CD4-positive, CD25-positive, alpha-beta regulatory T cell (primary cell): ENCODE data around the gene DLG3. TPM values are rescaled to one million over a fixed set of nuclear protein-coding genes. Genes with fewer than 3 reads are reported as not detected.

Source experiments
- ATAC-seq, 2 donors: fragments of 150-1000 bp; cut with Tn5 transposase; one replicate each; pipeline ENCODE4 v1.10.0; 2021; ENCODE audit warnings: low read depth in 2 of 2, moderate number of reproducible peaks in 2 of 2, moderate library complexity in 1 of 2
- DNase-seq, 3 donors: peaks; one replicate each; pipeline versions ENCODE4 v3.0.0 to v3.0.0-alpha.2; 2012 to 2022; ENCODE audit warnings: mixed read lengths in 1 of 3
- H3K27ac ChIP-seq: one replicate; pipeline ENCODE4 v1.7.0; 2013; ENCODE audit warnings: mild to moderate bottlenecking, low read length; ENCODE audit not compliant: insufficient read depth, poor library complexity, severe bottlenecking
- H3K27me3 ChIP-seq: one replicate; pipeline ENCODE4 v1.7.0; 2013; ENCODE audit warnings: low read length; ENCODE audit not compliant: control insufficient read depth, insufficient read depth
- H3K36me3 ChIP-seq: one replicate; pipeline ENCODE4 v1.7.0; 2013; ENCODE audit warnings: mild to moderate bottlenecking, low read length, moderate library complexity; ENCODE audit not compliant: control insufficient read depth, insufficient read depth
- H3K4me1 ChIP-seq: 2 replicates; pipeline ENCODE4 v1.7.0; 2013; ENCODE audit warnings: mild to moderate bottlenecking, low read length; ENCODE audit not compliant: insufficient read depth, control insufficient read depth, poor library complexity, severe bottlenecking
- H3K4me3 ChIP-seq: one replicate; pipeline ENCODE4 v1.7.0; 2013; ENCODE audit warnings: low read depth, mild to moderate bottlenecking, low read length, moderate library complexity
- H3K9me3 ChIP-seq, 2 experiments: 1 replicate in 1 of 2; 2 replicates in 1 of 2; pipeline ENCODE4 v1.7.0; 2013; ENCODE audit warnings: low read length in 2 of 2, mild to moderate bottlenecking in 1 of 2, moderate library complexity in 1 of 2; ENCODE audit not compliant: control insufficient read depth in 2 of 2
- H3K27ac Mint-ChIP-seq, 3 donors: one replicate each; pipeline ENCODE4 v1.8.0; 2020 to 2022; ENCODE audit warnings: mild to moderate bottlenecking in 3 of 3, mixed read lengths in 3 of 3, moderate library complexity in 2 of 3
- H3K27me3 Mint-ChIP-seq: one replicate; pipeline ENCODE4 v1.8.0; 2022; ENCODE audit warnings: mild to moderate bottlenecking, mixed read lengths
- H3K36me3 Mint-ChIP-seq: one replicate; pipeline ENCODE4 v1.8.0; 2020; ENCODE audit warnings: mixed read lengths
- H3K4me1 Mint-ChIP-seq, 4 donors: one replicate each; pipeline ENCODE4 v1.8.0; 2020 to 2022; ENCODE audit warnings: mixed read lengths in 4 of 4, mild to moderate bottlenecking in 1 of 4
- H3K4me3 Mint-ChIP-seq, 4 donors: one replicate each; pipeline ENCODE4 v1.8.0; 2020 to 2022; ENCODE audit warnings: mild to moderate bottlenecking in 4 of 4, mixed read lengths in 4 of 4, moderate library complexity in 3 of 4
- H3K9me3 Mint-ChIP-seq, 7 donors: one replicate each; pipeline ENCODE4 v1.8.0; 2020 to 2022; ENCODE audit warnings: mixed read lengths in 7 of 7, mild to moderate bottlenecking in 3 of 7, moderate library complexity in 2 of 7
- polyA plus RNA-seq, 4 donors: library from polyadenylated mRNA; unstranded; fragments of 300-500 nt; fragmentation: Illumina TruSeq; gene quantifications; one replicate each; pipeline ENCODE4 v1.2.3, GENCODE V29; 2021
- total RNA-seq: library from RNA; stranded (reverse); gene quantifications from one replicate; pipeline ENCODE4 v1.2.3, GENCODE V29; 2022

DLG3 gene
- total and polyA plus RNA-seq, 5 donors from 2014 or later: 7.3 to 20.7 (median 9.5) TPM

DNA sequence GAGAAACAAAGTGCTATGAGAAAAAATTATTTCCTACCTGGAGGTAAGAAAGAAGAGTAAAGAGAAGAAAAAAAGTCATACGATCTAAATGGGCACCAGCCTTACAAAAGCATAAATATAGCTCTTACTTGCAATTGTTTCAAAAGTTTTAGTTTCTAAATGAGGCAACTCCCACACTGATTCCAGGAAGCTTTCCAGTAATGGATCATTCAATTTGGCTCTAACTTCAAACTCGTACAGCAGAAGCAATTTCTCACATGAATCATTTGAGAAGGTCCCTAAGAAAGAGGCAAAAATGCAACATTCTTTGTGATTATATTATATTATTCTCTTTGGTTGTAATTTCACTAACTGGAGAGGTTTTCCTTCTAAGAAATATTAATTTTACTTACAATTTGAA lies 109.9 kb downstream of the DLG3 start:
- Mint-ChIP-seq H3K4me3 (no peak overlapping the region), H3K36me3 (no peaks in the 10 kb centered on the region), H3K27me3 (peaks cover 11% of the 10 kb centered on the region), H3K4me1 (no peaks in the 10 kb centered on the region), H3K9me3 (peaks cover 0 to 6% (median 0%) of the 10 kb centered on the region in 7 donors), H3K27ac (no peak overlapping the region)
- Histone ChIP-seq H3K36me3 (no peaks in the 10 kb centered on the region), H3K4me1 (no peaks in the 10 kb centered on the region), H3K27me3 (no peaks in the 10 kb centered on the region), H3K27ac (no peak overlapping the region), H3K4me3 (no peak overlapping the region), H3K9me3 (peaks cover 0 to 1% of the 10 kb centered on the region in 2 experiments)
- no peak for ATAC-seq
- no peak for DNase-seq

DNA sequence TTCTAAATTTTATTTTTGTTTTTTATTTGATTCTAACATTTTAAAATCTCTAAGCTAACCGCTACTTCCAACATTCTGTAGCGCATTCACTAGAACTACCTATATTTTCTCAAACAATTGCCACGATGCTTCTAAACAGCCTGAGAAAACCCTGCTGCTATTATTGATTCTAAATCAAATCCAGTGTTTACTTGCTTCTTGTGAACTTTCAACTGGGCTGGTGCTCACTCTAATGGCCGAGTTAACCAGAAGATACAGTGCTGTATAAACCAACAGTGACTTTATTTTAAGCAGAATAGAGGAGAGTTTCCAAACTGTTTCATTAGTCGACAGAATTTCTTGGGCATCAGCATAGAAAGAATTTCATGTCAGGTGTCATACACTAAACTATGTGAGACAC lies 110.3 kb downstream of the DLG3 start:
- H3K9me3 ChIP-seq: peaks cover 0 to 5% of the 10 kb centered on the region in 2 experiments
- no peak overlapping the region for H3K27ac Mint-ChIP-seq
- H3K36me3 Mint-ChIP-seq: no peaks in the 10 kb centered on the region
- no peak overlapping the region for H3K4me3 Mint-ChIP-seq
- no peaks in the 10 kb centered on the region for H3K36me3 ChIP-seq
- peaks cover 0 to 6% (median 0%) of the 10 kb centered on the region in 7 donors for H3K9me3 Mint-ChIP-seq
- H3K4me3 ChIP-seq: no peak overlapping the region
- no peak overlapping the region for H3K27ac ChIP-seq
- peaks cover 11% of the 10 kb centered on the region for H3K27me3 Mint-ChIP-seq
- ATAC-seq (no peak), DNase-seq (no peak)
- no peaks in the 10 kb centered on the region for H3K4me1 Mint-ChIP-seq
- no peaks in the 10 kb centered on the region for H3K4me1 ChIP-seq
- no peaks in the 10 kb centered on the region for H3K27me3 ChIP-seq

Other genes with a start within 250 kb of the DLG3 start
- not detected for gene AWAT1, start 210.2 kb upstream of the DLG3 start, total RNA-seq
- gene AWAT1, start 210.2 kb upstream of the DLG3 start, polyA plus RNA-seq: not detected
- 0.39 TPM for gene P2RY4, start 184.6 kb upstream of the DLG3 start, total RNA-seq
- not detected for gene P2RY4, start 184.6 kb upstream of the DLG3 start, polyA plus RNA-seq
- gene ARR3, start 176.5 kb upstream of the DLG3 start, total RNA-seq: not detected
- gene ARR3, start 176.5 kb upstream of the DLG3 start, polyA plus RNA-seq: not detected
- gene RAB41, start 162.7 kb upstream of the DLG3 start, total RNA-seq: not detected
- gene RAB41, start 162.7 kb upstream of the DLG3 start, polyA plus RNA-seq: under 1 TPM in 1 of 4 donors, not detected in 3; 0.37 TPM
- gene PDZD11, start 154.9 kb upstream of the DLG3 start, total RNA-seq: 18.7 TPM
- 10 to 100 TPM; 53.7 to 84.3 (median 64.4) TPM for gene PDZD11, start 154.9 kb upstream of the DLG3 start, polyA plus RNA-seq
- gene KIF4A, start 154.7 kb upstream of the DLG3 start, total RNA-seq: 0.42 TPM
- gene KIF4A, start 154.7 kb upstream of the DLG3 start, polyA plus RNA-seq: 1 to 10 TPM in 1 of 4 donors, under 1 TPM in 3; 0.34 to 1.2 (median 0.55) TPM
- not detected for gene GDPD2, start 21.5 kb upstream of the DLG3 start, total RNA-seq
- gene GDPD2, start 21.5 kb upstream of the DLG3 start, polyA plus RNA-seq: not detected